Measurements from ENCODE around the gene SNRK. TPM values are rescaled to one million over a fixed set of nuclear protein-coding genes. Genes with fewer than 3 reads are reported as not detected.

SNRK gene
- total and polyA plus RNA-seq, 2 donors (not counting 3 experiments of a cell fraction or from before 2014, with no cell fraction given): 43.3 to 99.9 TPM

DNA sequence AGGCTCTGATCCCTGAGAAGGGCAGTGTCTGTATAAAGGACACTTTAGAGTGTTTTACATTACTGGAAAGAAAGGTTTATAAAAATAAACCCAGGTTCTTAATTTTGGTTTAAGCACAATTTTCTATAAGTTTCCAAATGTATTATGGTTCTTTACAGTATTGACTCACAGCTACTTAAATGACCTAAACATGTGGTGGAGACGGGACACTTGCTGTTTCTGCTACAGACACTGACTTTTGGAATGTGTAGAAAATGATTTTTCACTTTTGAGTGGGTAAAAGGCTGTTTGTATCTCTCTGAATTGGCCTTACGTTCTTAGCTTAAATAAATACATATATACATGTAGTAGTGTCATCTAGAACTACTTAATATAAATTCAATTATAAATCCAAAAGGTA lies 55.4 kb downstream of the SNRK start:
- Histone ChIP-seq H3K4me1 (ENCODE audit: control insufficient read depth, extremely low read depth, insufficient read depth, low read length) (peaks cover 7% of the 10 kb centered on the region), H2AFZ (ENCODE audit: low read depth, low read length) (no peak overlapping the region), H3K36me3 (ENCODE audit: control insufficient read depth in 2 of 2, extremely low read depth in 1 of 2, insufficient read depth in 2 of 2, low read length in 2 of 2) (peaks cover 49 to 56% of the 10 kb centered on the region in 2 experiments), H3K4me2 (ENCODE audit: insufficient read depth, low read length) (no peak overlapping the region), H3K27me3 (ENCODE audit: control insufficient read depth in 2 of 2, insufficient read depth in 2 of 2, low read length in 2 of 2) (no peaks in the 10 kb centered on the region), H3K9me3 (replicated peaks; ENCODE audit: control insufficient read depth, insufficient read depth, low read length) (no peaks in the 10 kb centered on the region), H3K27ac (ENCODE audit: insufficient read depth, low read depth, low read length) (no peak overlapping the region), H4K20me1 (replicated peaks; ENCODE audit: control insufficient read depth, extremely low read depth, insufficient read depth, low read length) (peaks cover 5% of the 10 kb centered on the region), H3K9me1 (replicated peaks; ENCODE audit: control insufficient read depth, extremely low read depth, insufficient read depth, low read length) (no peaks in the 10 kb centered on the region), H3K79me2 (ENCODE audit: control insufficient read depth, insufficient read depth, low read length) (peaks cover 81% of the 10 kb centered on the region), H3K9ac (replicated peaks; ENCODE audit: extremely low read depth, insufficient read depth, low read length) (no peak overlapping the region), H3K4me3 (replicated peaks in 1 of 3; ENCODE audit: insufficient read depth in 1 of 3, low read depth in 1 of 3, low read length in 3 of 3) (no peak overlapping the region)
- no peak for DNase-seq (ENCODE audit: low read depth, low spot score)
- FAIRE-seq: no peak
- dilution Hi-C loops (cut with MboI; ENCODE audit: extremely low pct_ligation_motif_present, low sequenced_read_pairs) (no loop called here), intact Hi-C loops (cut with micrococcal nuclease) (loop anchor here (5.0 kb wide), 1 partner anchor 119 kb away; no protein-coding TSS in a partner anchor)
- TF ChIP-seq MYC (IDR thresholded peaks at IDR 0.05; ENCODE audit: low read depth, low read length): no peak
- no peak for TF ChIP-seq POLR2A (IDR thresholded peaks at IDR 0.05; ENCODE audit: low read depth, low read length)
- no peak for TF ChIP-seq GATA2 (IDR thresholded peaks at IDR 0.05; ENCODE audit: insufficient read depth, insufficient read length, low read depth, low read length)
- TF ChIP-seq POLR2AphosphoS5 (IDR thresholded peaks at IDR 0.05; ENCODE audit: insufficient read depth, low read depth, low read length): no peak
- TF ChIP-seq FOS (IDR thresholded peaks at IDR 0.05; ENCODE audit: borderline replicate concordance, insufficient read depth, low read length): no peak
- TF ChIP-seq MAX (IDR thresholded peaks at IDR 0.05; ENCODE audit: insufficient read depth, insufficient read length): no peak
- TF ChIP-seq CTCF (IDR thresholded peaks at IDR 0.05; ENCODE audit: extremely low read depth in 1 of 2, insufficient read depth in 1 of 2, low read depth in 1 of 2, low read length in 2 of 2): no peak
- BruUV-seq (replicated peaks): no TSS peak
- ChIA-PET CTCF (interaction anchor here (1.1 kb wide), 1 partner anchor 161 kb away, joined by 3 read pairs; no protein-coding TSS in a partner anchor), POLR2A (interaction anchor here (0.7 kb wide), 1 partner anchor 9 kb away, joined by 3 read pairs; no protein-coding TSS in a partner anchor)

All from endothelial cell of umbilical vein (primary cell).